HG02885 (cell line): ENCODE data around the gene VDAC2.

Source experiments
- ATAC-seq: cut with Tn5 transposase; IDR thresholded peaks from one replicate; pipeline ENCODE4 v1.9.1; 2021; ENCODE audit warnings: mild to moderate bottlenecking; ENCODE audit not compliant: unreplicated experiment, poor library complexity

VDAC2 gene

DNA sequence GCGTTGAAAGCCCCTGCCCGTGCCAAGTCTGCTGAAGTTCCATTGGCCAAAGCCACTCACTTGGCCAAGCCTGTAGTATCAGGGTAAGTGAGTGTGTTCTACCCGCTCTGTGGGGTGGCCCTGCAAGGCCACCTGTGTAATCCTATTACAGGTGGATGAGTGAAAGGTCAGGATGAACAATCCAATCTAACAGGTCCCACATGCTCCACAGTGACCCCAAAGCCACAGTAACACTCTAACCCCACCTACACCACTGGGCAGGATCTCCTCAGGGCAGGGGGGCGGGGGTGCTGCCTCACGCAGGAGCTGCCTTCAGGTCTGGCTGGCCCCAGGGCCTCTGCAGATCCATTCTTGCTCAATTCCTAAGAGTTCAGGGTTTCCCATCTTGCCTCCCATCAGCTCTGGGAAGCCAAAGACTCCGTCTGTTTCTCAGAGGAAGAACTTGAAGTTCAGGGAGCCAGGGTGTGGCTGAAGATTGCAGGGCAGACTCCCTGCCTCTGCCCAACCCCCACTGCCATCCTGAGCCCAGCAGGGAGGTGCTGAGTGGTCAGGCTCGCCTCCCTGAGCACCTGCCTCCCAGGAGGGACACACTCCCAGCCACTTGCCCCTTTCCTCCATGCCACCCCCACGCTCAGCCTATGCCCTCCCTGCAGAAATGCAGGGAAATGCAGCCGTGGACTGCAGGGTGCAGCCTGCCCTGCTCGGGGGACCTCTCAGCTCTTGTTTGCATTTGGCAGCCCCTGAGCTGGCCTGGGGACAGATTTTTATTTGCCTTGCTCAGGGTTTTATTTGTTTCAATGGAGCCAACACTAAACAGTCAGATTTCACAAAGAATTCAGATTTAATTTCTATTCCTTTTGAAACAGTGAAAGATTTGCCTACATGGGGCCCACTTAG is 35.0 kb downstream of the VDAC2 start:
- ATAC-seq = no peak

GRCh38 chr10:75246506-75246905 is 35.9 kb downstream of the VDAC2 start:
- no peak for ATAC-seq

GRCh38 chr10:75247797-75248196 is 37.2 kb downstream of the VDAC2 start:
- ATAC-seq = no peak

DNA sequence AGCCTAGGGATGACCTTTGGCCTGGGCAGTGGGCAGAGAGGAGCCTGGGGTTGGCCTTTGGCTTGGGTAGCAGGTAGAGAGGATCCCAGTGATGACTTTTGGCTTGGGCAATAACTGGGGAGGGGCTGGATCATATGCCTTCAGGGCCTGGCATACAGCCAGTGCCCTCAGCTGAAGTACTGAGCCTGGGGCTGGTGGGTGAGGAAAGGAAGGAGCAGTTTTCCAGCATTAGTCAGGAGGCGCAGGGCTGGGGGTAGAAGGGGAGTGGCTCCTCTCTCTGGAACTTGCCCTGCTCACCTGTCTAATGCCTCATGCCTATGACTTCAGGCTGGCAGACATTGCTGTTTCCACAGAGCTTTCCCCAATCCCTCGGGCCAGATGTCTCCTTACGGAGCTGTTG is 40.3 kb downstream of the VDAC2 start:
- no peak for ATAC-seq

DNA sequence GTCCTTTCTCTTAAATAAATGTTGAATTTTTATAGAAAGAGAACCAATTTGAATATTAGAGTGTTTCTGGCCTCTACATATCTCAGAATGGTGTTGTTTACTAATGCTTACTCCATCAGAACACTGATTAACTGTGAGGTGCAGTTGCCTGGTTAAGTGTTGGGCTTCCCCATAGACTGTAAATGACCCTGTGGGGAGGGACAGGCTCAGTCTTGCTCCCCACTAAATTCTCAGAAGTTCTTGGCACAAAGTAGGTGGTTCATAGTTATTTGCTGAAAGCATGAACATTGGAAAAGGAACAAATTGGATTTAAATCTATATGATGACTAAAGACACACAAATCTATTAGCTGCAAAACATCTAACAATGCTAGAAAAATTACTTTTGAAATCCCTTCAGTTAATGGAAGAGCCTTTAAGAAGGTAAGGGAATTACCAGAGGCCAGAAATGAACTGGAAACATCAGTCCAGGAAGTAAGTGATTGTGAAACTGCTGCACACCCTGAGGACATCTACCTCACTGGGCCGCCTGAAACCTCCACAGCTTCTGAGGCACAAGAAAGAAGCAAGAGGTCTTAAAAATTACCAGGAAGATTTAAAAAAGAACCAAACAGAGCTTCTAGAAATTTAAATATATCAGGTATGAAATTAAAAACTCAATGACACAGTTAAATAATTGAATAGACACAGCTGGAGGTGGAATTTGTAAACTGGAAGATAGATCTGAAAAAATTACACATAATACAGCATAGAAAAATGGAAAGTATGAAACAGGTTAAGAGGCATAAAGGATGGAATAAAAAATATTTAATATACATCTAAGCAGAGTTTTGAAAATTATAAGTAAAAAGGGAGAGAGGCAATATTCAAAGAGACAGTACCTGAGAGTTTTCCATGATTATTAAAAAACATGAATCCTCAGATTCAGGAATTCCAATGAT is 43.0 kb downstream of the VDAC2 start:
- no peak for ATAC-seq

DNA sequence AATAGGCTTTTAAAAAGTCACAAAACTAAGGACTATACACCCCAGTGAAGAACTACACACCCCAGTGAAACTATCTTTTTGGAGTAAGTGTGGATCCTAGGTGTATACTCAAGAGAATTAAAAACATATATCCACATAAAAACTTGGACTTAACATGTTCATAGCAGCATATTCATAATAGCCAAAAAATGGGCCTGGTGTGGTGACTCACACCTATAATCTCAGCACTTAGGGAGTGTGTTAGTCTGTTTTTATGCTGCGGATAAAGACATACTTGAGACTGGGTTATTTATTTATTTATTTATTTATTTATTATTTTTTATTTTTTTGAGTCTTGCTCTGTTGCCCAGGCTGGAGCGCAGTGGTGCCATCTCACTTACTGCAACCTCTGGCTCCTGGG is 44.1 kb downstream of the VDAC2 start:
- ATAC-seq = no peak

DNA sequence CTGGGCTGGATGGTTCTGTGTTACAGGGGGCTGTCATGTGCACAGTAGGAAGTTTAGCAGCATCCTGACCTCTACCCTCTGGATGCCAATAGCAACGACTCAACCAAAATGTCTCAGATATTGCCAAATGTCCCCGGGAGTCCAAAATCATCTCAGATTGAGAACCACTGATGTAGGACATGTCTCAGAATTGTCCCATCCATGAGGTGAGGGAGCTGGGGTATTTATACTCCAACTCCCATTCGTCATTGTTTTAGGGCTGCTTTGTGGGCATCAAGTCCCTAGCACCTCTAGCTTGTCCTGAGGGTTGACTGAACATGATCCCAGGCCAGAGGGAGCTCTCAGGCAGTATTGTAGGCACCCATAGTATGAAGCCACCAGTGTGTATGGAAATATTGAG is 50.4 kb downstream of the VDAC2 start:
- no peak for ATAC-seq

DNA sequence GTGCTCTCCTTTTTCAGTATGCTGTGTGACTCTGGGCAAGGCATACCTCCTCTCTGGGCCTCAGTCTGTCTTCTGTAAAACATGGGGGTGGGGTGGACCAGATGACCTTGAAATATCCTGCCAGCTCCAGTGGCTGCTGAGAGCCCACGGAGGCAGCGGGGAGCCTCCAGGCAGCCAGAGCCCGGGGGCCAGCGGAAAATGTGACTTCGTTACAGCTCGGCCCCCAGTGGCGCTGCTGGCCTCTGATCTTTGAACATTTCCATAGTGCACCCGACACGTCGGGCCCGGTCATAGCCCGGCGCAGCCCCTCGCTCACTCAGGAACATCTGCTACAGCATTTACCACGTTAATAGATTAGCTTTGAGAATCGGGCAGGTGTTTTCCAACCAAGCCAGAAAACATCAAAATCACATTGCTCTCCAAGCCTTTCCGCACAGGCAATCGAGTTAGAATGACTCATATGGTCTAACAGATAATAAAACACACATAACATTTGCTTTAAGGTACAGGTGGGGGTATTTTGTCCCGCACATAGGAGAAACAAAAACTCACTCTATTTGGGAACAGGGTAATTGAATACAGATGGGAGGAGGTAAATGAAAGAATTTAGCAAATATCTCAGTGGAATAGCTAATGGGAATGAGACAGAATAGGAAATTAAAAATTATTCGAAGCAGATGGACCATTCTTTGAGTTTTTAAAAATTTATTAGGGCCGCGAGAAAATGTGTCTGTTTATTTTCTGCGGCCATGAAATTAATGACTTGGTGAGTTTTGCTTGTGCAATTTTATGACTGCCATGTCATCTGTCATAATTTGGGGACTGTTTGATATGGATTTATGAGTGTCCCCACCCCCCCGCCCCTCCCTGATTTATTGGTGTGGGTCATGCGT is 51.5 kb downstream of the VDAC2 start:
- ATAC-seq = no peak

GRCh38 chr10:75263806-75264205 is 53.2 kb downstream of the VDAC2 start:
- no peak for ATAC-seq

DNA sequence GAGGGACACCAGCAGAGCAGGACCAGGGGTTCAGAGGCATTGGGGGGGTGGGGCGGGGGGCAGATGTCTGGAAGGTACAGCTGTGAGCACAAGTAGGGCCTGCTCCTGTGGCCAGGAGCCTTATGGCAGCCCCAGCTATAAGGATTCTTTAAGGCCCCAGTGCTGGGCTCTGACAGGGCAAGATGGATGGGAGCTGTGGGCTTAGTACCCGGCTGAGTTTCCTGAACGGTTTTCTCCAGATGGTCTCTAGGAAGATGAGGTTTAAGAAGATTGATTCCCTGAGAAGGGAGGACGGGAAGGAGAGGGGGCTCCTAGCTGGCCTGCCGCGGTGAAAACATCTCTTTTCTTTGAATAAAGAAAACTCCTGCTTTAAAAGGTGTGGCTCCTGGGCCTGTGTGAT is 55.3 kb downstream of the VDAC2 start:
- ATAC-seq = no peak

DNA sequence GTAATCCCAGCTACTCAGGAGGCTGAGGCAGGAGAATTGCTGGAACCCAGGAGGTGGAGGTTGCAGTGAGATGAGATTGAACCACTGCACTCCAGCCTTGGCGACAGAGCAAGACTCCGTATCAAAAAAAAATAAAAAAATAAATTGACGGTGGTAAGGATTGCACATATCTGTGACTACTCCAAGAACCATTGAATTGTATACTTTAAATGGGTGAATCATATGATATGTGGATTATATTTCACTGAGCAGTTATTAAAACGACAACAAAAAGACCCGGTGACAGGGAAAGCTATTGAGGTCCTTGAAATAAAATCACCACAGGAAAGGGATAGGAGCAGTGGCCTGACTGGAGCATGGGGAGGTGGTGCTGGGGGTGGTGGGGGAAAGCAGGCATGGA is 56.3 kb downstream of the VDAC2 start:
- ATAC-seq = no peak

- no peak for ATAC-seq
These were observed 59.0 kb downstream of the VDAC2 start for GRCh38 chr10:75269605-75270004.

DNA sequence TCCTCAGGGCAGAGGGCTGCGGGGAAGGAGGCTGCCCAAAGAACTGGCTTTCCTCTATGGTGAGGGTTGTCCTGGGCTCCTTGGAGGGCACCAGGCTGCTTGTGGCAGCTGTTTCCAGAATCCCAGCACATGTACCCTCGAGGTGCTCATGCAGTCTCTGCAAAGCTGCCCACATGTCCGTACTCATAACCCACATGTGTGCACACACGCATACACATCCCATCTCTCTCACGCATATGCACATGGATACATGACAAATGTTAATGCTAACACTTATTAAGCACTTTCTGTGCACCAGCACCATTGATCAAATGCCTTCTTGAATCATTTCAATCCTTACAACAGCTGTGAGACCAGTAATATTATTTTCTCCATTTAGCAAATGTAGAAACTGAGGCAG is 61.5 kb downstream of the VDAC2 start:
- ATAC-seq = no peak

DNA sequence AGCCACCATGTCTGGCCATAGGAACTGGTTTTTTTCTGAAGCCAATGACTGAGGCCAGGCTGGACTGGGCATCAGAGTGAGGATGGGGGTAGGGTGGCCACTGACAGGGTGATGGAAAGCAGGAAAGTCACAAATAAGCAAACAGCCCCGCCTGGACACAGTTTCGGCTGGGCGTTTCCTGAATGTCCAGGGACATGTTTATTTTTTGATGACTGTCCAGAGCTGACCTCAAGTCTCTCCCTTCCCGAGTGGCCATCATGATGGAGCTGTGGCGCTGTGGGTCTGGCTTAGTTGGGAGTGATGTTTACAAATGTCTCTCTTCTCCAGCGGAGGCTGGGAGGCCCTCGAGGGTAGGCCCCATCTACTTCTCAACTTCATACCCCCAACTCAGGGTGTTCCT is 62.3 kb downstream of the VDAC2 start:
- no peak for ATAC-seq

DNA sequence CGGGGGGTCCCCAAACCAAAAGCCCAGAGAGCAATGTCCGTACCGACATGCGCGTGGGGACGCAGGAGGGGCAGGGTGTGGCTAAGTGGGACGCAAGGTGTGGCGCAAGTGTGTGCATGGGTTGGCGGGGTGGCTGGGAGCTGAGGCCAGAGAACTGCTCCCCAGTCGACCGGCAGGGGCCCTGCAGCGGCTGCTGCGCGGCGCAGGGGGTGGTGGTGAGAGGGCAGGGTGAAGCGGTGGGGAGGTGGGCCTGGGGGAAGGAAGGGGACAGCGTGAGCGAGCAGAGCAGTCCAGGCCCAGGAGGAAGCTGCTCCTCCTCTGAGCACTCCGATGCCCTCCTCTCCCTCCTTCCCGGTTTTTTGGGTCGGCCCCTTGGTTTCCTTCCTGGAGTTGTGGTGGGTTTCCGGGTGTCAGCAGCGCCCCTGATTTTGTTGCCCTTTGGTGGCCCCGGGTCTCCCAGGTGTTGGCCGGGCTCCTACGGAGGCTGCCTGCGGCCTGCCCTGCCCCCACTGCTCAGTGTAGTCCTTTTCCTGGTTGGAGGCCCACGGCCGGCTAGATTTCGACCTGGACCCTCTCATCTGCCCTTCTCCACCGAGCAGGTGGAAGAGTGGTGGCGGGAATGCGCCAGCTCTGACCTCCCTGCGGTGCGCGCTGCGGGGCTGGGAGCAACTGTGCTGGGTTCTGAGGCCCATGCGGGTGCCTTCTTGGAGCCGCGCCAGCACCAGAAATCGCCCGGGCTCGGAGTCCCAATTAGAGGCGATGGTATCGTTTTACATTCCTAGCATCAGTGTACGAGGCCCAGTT is 65.7 kb downstream of the VDAC2 start:
- no peak for ATAC-seq

- no peak for ATAC-seq
These were observed 69.6 kb downstream of the VDAC2 start for GRCh38 chr10:75280236-75280635.
